ENCODE measurements around the gene IER5.

DNA sequence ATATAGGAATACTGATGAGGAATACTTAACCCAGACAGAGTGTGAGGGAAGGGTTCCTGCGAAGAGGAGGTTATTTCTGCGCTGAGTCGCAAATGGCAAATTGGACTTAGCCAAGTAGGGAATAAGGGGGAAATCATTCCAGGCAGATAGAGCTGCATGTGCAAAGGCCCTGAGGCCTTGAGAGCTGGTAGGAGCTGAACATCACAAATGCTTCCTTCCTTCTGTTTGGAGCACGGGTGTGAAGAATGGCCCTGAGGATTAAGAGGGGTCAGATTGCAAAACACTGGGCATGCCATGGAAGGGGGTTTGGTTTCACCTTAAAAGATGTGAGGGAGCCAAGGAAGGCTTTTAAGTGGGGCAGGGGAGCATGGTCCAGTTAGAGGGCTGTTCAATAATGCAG is 12.4 kb downstream of the IER5 start:
- TF ChIP-seq, protein P1, sequence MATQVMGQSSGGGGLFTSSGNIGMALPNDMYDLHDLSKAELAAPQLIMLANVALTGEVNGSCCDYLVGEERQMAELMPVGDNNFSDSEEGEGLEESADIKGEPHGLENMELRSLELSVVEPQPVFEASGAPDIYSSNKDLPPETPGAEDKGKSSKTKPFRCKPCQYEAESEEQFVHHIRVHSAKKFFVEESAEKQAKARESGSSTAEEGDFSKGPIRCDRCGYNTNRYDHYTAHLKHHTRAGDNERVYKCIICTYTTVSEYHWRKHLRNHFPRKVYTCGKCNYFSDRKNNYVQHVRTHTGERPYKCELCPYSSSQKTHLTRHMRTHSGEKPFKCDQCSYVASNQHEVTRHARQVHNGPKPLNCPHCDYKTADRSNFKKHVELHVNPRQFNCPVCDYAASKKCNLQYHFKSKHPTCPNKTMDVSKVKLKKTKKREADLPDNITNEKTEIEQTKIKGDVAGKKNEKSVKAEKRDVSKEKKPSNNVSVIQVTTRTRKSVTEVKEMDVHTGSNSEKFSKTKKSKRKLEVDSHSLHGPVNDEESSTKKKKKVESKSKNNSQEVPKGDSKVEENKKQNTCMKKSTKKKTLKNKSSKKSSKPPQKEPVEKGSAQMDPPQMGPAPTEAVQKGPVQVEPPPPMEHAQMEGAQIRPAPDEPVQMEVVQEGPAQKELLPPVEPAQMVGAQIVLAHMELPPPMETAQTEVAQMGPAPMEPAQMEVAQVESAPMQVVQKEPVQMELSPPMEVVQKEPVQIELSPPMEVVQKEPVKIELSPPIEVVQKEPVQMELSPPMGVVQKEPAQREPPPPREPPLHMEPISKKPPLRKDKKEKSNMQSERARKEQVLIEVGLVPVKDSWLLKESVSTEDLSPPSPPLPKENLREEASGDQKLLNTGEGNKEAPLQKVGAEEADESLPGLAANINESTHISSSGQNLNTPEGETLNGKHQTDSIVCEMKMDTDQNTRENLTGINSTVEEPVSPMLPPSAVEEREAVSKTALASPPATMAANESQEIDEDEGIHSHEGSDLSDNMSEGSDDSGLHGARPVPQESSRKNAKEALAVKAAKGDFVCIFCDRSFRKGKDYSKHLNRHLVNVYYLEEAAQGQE (IDR thresholded peaks at IDR 0.05; ENCODE audit: insufficient replicate concordance, low read depth): no peak
- no peak for TF ChIP-seq POLR2AphosphoS5 (IDR thresholded peaks at IDR 0.05; ENCODE audit: low read depth)

Data from HL-60 (cell line).